ENCODE data around the gene TMEM119.

DNA sequence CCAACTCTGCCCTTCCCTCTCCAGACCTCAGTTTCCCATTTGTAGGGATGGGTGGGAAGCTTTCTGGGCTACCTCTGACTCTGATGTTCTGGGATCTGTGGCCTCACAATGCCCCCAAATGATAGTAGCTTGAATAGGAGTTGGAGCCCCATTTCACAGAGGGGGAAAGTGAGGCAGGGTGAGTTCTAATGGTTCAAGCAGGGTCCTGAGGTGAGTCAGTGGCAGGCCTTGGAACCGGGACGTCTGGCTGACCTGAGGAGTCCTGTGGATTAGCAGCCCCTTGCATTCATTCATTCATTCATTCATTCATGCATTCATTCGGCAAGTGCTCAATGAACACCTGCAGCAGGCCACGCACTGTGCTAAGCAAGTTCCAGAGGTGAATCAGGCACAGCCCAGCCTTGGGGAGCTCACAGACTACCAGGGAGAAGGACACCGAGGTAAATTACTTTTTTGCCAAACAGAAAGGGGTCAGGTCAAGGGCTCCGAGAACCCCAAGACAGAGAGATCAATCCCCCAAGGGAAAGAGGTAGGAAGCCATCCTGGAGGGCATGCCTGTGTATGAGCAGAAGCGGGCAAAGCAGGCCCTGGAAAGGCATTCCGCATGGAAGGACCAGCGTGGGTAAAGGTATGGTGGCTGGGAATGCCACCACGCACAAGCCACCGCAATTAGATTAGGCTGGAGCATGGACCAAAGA, 818 bp upstream of the TMEM119 start:
- TF ChIP-seq USF2 (IDR thresholded peaks at IDR 0.05; ENCODE audit: low read length) (no peak), CTCF (IDR thresholded peaks at IDR 0.05; ENCODE audit: control extremely low read depth in 1 of 3, insufficient read depth in 1 of 3, low read depth in 1 of 3, low read length in 3 of 3) (no peak), POLR2A (IDR thresholded peaks at IDR 0.05; ENCODE audit: control extremely low read depth in 1 of 2, low read depth in 2 of 2, low read length in 2 of 2) (no peak), RBBP5 (IDR thresholded peaks at IDR 0.05; ENCODE audit: borderline replicate concordance, low read depth, low read length) (no peak), MAX (IDR thresholded peaks at IDR 0.05) (no peak), ATF2 (IDR thresholded peaks at IDR 0.05; ENCODE audit: low read length) (no peak), SP4 (IDR thresholded peaks at IDR 0.05; ENCODE audit: low read length) (no peak)
